GM18861 (cell line): ENCODE data around the gene GPR153.

Experiments
- ATAC-seq: cut with Tn5 transposase; IDR thresholded peaks from one replicate; pipeline ENCODE4 v1.9.1; 2021; ENCODE audit not compliant: unreplicated experiment

The GPR153 gene

DNA sequence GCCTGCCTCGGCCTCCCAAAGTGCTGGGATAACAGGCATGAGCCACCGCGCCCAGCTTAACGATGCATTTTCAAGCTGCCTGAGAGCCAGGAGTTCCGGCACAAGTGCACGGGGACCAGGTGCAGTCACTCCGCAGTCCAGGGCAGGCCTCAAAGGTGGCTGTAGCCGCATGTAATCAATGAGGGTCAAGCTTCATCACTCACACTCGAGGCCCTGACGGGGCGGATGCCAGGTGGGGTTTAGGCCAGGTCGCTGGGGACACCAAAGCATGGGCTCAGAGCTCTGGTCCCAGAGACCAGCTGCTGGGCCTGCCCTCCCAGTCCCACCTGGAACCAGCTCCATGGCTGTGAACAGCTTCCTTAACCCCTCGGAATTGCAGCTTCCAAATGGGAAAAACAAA, 26.1 kb upstream of the GPR153 start:
- ATAC-seq: no peak

- ATAC-seq: no peak
These were observed 25.4 kb upstream of the GPR153 start for GRCh38 chr1:6286266-6286665.

DNA sequence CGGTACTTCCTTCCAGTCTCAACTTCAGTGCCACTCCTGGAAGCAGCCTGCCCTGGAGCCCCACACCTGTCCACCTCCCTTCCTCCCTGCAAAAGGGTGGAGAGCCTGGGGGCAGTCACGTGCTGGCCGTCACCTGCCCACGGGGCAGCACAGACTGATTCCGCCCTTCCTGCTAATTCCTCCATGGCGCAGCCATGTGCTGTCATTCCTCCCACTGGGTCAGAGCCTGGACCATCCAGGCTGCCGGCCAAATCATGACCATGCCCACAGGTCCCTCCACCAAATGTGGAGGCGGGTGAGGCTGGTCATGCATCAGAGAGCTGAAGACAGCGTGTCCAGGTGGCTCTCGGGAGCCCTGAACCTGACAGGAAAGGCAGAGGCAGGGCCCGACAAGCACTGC, 24.4 kb upstream of the GPR153 start:
- ATAC-seq: no peak

DNA sequence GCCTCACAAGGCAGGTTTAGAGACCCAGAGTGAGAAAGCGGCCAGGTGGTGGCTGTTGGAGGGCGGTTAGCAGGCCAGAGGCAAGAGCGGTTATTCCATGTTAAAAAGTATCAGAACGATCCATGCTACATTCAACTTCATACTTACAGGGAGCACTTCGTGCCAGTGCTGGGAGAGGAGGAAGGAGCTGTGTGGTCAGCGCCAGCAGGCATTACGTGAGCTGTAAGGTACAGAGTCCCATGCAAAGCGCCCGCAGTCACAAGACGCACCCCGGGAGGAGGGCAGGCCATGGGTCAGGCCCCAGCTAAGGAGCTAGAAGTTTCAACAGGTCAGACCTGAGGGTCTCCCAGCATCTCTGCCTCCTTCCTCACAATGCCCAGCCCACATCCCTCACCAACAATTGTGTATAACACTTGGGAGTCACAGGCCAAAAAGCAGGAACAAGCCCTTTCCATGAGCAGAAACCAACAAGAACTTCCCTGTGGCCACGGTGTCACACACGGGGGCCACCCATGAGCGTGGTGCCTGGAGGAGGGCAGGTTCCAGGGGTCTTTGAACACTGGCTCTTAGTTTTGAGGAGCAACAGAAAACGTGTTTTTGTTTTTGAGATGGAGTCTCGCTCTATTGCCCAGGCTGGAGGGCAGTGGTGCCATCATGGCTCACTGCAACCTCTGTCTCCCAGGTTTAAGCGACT, 21.8 kb upstream of the GPR153 start:
- no peak for ATAC-seq

DNA sequence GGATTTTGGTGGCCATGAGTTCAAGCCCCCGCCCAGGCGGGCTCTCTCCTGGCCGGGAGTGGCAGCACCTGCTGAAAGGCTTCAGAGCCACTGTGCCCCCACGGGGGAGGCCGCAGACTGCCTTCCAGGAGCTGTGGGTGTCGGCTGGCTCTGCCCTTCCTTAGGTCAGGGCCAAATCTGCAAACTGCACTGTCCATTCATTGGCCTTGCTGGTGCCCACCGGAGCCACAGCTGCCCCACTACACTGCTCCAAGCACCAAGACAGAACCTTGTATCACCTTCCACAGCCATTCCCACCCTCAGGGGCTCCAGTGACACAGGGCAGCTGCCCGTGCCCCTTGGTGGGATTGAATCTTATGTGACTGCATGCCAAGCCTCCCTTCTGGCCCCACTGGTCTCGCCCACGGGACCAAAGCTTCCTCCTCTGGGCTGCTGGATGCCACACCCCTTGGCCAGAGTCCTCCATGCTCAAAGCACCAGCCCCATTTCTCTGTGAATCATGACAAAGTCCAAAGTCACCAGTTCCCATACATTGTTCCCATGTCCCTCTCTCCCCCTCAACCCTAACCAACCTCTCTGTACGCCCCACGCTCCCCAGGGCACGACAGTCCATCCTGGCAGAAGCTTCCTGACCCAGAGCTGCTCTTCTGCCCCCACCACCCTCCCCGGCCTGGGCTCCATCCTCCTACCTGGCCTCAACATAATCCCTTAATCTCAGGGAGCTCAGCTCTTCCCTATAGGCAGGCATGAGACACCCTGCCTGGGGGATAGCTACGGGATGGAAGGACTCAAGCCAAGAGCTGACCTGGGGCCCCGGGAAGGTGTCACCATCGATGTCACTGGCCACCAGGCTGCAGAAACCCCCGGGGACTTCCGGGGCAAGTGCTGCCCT, 20.9 kb upstream of the GPR153 start:
- ATAC-seq: no peak

DNA sequence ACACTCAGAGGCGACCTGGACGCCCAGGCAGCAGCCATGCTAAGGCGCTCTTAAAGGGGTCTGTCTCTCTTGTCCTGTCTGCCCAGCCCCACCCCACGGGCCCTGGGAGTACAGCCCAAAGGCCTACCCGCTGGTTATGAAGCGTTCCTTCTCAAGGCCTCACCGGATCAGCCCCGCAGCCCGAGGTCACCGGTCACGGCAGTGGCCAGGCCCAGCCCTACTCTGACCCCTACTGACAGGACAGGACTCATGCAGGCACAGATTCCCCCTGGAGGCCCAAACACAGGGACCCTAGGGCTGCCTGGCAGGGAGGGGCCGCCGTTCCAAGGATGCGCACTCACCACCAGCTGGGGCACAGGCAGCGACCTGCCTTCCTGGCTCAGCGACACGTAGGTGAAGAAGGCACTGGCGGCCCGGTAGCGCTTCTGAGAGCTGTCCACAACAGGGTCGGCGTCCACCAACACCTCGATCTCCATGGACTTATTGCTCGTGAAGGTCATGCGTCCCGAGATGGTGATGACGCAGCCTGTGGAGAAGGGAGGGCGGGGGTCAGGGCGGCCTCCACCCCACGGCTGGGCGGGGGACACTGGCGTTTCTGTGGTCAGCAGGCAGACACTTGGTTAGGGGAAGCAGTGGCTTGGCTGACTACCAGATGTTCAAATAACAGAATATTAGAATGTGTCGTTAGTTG, 20.0 kb upstream of the GPR153 start:
- no peak for ATAC-seq

DNA sequence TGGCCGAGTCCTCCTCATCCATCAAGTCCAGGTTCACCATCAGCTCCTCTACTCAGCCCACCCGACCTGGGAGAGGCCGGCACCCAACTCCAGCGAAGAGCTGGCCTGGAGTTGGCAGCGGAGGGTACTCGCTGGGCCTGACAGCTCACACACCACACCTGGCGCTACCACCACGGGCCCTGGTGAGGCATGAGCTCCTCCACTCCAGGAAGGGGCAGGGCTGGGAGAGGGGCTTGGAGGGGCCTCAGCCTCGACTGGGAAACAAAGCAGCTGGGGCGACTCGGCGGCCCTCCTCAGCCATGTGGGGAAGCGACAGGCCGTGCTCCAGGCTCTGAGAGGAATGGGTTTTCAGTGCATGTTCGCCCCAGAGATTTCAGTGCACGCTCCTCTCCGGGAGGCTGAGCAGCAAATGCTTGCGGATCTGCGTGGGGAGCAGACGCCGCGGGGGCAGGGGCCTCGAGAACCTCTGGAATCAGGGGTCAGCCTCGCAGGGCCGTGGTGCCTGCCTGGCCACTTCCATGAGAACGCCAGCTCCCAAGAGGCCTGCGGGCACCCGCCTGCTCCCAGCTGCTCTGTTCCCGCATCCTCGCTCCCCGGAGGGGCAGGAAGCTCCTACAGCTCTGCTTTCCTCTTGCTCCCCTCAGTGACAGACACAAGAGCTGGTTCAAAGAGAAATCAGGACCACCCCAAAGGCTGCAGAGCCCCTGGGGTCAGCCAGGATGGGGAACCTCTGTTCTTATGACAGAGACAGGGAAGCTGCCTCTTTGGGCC, 18.9 kb upstream of the GPR153 start:
- no peak for ATAC-seq

GRCh38 chr1:6279066-6279465, 18.2 kb upstream of the GPR153 start:
- ATAC-seq: no peak

DNA sequence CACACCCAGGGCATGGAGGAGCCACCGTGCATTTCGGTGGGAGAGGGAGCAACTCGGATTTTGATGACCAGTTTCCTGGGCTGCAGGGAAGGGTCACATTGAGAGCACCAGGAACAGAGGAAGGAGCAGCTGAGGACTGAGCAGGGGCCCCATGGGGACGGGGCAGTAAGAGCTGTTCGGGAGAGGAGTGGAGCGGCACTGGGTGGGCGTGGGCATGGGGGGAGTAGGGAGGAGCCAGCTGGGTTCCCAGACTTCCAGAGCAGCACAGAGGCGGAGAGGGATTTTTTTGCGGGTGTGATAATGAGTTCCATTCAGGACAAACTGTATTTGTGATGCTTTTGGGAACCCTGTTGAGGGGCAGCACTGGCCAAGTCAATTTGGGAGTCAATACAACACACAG, 17.4 kb upstream of the GPR153 start:
- no peak for ATAC-seq

DNA sequence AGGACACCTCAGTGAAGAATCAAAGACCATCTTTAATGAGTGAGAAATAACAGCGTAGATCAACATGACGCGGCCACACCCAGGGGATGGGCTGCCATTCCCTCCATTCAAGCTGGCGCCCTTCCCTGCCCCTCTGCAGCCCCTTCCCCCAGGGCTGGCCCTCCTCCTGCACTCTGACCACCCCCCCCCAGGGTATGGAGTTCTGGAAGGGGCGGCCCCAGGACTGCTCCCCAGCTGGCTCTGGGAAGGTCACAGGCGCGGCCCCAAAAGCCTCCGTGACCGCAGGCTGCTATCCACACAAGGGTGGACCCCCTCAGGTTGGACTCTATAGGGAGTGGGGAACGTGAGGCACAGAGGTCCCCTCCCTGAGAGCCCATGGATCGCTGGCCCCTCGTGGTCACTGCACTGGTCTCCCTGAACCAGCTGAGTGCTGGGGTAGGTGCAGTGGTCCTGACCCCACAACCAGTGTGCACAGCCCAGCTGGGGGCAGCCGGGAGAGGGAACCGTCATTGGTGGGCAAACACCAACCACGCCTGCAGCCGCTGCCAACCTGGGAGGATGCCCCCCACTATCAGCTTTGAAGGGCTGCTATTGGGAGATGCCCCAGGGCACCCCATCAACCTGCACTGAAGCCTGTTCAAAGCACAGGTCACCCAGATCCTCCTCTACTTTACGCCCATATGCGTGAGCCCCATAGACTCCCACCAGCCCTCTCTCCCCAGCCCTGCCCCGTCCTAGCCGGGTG, 16.1 kb upstream of the GPR153 start:
- ATAC-seq: no peak

DNA sequence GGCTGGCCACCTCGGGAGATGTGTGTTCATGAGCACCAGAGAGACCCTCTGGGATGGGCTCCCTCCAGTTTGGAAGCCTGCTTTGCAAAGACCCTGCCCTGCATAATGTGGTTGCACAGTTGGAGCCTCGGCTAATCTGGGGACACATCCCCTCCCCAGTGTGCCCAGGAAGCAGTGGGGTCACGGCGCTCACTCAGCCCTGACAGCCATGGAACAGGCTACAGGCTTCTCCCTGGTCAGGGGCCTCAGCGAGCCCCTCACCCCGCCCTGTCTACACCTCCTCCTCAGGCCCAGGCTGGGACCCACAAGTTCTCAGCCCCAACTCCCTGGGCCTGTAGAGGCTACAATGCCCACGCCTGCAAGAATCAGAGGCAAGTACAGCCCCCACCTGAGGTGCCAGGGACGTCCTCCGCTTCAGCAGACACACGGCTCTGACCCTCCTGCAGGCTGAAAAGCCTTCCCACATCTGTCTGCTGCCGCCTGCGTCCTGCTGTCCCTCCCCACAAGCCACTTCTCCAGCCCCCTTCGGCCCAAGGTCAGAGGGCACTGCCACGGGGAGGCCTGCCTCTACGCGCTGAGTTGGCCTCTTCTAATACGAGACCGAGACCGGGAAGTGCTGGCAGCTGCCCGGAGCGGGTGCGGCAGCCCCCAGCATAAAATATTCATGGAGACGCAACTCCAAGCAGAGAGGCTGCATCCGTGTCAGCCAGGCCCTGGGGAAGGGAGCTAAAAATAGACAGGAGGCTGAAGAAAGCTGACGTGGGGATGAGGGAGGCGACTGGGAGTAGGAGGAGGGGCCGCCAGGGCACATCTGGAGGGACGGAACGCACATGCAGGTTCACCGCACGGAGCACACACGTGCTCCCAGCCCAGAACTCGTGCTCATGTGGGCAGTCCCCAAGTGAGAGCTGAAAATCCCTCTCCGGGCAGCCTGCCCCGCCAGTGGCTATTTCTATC, 15.2 kb upstream of the GPR153 start:
- ATAC-seq: no peak

GRCh38 chr1:6274622-6275139, 13.8 kb upstream of the GPR153 start:
- no peak for ATAC-seq

- no peak for ATAC-seq
These were observed 13.2 kb upstream of the GPR153 start for GRCh38 chr1:6274102-6274501.

- ATAC-seq: no peak
These were observed 12.5 kb upstream of the GPR153 start for GRCh38 chr1:6273380-6273891.

DNA sequence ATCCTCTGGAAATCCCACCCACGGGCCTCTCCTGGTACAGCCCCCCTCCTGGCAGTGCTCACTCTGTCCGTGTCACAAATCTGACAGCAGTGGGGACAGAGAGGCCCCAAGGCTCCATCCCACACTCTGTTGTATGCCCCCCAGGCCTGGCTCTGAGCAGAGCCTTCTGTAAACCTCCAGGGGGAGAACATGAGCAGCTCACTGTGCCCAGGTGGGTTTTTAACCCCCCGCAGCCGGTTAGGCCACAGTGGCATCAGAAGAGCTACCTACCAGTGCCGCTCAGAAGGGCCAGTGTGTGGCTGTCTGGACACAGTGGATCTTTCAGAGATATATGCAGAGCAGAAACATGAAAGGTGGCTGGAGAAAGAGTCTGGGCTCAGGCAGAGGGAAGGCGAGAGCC, 12.0 kb upstream of the GPR153 start:
- no peak for ATAC-seq

- ATAC-seq: no peak
These were observed 11.6 kb upstream of the GPR153 start for GRCh38 chr1:6272452-6272851.

- no peak for ATAC-seq
These were observed 10.7 kb upstream of the GPR153 start for GRCh38 chr1:6271554-6271953.

DNA sequence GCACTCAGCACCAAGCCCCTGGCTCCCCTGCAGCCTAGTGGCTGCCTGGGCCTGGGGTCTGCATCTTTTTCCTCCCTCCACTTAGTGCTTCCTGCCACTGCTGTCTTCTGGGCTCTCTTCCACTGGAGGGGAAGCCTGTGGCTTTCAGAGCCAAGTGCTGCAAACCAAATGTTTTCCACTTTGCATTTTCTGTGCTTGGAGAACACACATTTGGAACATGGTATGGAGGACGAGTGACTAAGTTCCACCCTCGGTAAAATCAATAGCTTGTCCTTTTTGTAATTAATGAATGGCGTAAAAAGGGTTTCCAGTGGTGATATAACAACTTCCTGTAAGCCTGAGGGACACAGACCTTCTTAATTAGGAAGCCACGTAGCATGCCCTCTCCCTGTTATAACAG, 10.1 kb upstream of the GPR153 start:
- ATAC-seq: no peak

DNA sequence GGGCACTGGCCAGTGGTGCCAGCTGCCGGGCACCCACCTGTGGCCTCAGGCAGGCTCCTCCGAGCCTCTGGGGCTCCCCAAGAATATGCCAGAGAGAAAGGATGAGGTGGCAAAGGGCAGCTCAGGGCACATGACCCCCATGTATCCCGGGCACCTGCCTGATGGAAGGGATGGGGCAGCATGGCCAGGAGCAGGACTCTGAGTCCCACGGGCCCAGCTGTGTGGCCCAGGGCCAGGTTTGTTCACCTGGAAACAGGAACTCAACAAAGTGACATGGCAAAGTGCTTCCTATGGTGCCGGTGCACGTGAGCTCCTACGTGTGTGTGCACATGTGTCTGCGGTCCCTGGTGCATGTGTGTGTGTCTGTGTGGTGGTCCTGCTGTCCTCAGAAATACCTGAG, 9.5 kb upstream of the GPR153 start:
- ATAC-seq: no peak
